NCI-H1417 (cell line): ENCODE results near the gene FAHD1.
"Not testable (repeated sequence)": the region's sequence is repeated elsewhere in the genome, so short reads cannot be mapped to it uniquely, and the experiment has no call there.

Experiments used
- DNase-seq, 3 experiments: peaks; one replicate each; lab custom pipeline; 2025; lab: John Stamatoyannopoulos, UW

The FAHD1 gene

GRCh38 chr16:1789643-1790045 is 37.4 kb upstream of the FAHD1 start:
- DNase-seq, result no peak

DNA sequence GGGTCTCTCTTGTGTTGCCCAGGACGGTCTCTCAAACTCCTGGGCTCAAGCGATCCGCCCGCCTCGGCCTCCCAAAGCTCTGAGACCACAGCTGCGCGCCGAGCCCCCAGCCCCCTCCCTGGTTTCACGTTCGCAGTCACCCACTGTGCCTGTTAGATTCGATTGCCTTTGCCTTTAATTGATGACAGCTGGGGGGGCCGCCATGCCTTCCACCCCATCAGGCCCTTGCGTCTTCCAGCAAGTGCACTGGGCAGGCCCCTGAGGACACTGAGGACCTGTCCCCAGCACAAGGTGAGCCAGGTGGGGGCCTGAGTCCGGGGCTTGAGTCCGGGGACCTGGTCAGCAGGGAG is 36.8 kb upstream of the FAHD1 start:
- DNase-seq, result no peak

DNA sequence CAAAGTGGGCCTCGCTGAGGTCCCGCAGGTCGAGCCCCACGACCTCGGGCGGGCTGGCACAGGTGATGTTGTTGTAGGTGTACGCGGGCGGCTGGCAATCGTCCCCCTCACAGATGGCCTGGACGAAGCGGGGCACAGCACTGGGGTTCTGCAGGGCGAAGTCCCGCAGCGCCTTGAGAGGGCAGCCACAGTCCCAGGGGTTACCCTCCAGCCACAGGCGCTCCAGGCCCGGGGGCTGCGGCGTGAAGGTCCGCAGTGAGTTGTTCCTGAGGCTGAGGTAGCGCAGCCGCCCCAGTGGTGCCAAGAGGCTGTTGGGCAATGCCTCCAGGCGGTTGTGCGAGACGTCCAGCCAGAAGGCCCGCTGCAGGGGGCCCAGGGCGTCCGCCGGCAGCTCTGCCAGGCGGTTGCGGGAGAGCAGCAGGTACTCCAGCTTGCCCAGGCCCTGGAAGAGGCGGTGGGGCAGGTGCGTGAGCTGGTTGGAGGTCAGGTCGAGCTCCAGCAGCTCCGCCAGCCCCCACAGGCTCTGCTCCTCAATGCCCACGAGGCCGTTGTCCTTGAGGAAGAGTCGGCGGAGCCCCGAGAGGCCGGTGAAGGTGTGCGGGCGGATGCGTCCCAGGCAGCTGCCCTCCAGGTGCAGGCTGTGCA is 36.3 kb upstream of the FAHD1 start:
- DNase-seq, result no peak

GRCh38 chr16:1791256-1791942 is 35.6 kb upstream of the FAHD1 start:
- no peak for DNase-seq

- peak in 1 of 3 experiments; percentile 40 for DNase-seq
Measured at GRCh38 chr16:1791943-1792812, 34.8 kb upstream of the FAHD1 start.

- no peak for DNase-seq
Measured at GRCh38 chr16:1792836-1793577, 34.0 kb upstream of the FAHD1 start.

DNA sequence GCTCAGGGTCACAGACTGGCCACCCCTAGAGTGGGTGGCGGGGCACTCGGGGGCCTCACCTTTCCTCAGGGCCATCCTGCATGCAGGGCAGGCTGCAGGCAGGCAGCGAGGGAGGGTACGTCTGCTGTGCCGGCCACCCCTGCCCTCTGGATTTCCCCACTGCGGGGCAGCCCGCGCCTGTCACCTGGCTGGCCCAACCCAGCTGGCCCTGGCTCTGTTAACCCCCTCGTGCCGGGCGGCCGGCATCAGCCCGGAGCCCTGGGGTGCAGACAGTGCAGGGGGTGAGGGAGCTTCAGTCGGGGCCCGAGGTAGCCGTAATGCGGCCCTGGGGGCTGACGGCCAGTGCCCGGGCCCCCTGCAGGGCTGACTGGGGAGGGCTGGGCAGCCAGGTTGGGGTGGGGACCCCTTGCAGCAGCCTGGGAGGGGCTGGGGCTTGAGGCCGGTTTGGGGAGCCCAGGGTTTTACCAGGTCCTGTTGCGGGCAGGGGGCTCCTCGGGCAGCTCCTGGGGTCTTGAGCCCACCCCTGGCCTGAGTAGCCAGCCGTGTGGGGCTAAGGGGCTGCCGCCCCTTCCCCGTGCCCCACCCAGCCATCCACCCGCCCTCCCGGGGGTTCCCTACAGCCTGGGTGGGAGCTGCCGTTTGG is 33.3 kb upstream of the FAHD1 start, which contains the start of gene IGFALS:
Gene IGFALS, minus strand, starts transcription at position 128 of the 643 bp plus-strand sequence. Its CDS starts 53 bp downstream, at position 75.
- no peak for DNase-seq

DNA sequence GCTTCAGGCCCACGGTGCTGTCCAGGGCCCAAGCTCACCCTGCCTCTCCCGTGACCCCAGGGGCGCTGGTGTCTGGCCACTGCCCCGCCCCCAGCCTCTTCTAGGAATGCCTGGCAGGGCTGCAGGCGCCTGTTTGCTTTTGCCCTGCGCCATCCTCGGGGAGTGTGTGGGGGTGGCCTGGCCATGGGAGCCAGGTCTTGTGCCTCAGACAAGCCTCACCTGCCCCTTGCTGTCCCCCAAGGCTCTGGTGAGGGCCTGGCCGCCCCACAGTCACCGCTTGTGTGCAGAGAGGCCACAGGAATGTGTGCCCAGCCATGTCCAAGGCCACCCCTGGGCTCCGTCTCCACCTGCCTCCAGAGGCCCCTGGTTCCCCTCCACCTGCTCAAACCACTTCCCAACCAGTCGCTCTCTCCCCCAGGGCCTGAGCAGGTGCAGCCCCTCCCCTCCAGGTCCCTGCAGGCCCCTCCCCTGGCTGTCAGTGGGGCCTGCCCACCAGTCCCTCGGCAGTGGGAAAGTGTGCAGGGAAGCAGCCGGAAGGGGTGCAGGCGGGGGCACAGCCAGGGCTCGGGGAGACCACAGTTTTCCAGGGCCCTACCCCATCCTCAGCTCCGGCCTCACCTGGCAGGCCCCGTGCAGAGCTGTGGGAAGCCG is 32.7 kb upstream of the FAHD1 start:
- DNase-seq, result peak; percentile 42 to 73 (median 54)

- DNase-seq, result no peak
Measured at GRCh38 chr16:1794908-1795666, 31.9 kb upstream of the FAHD1 start.

DNA sequence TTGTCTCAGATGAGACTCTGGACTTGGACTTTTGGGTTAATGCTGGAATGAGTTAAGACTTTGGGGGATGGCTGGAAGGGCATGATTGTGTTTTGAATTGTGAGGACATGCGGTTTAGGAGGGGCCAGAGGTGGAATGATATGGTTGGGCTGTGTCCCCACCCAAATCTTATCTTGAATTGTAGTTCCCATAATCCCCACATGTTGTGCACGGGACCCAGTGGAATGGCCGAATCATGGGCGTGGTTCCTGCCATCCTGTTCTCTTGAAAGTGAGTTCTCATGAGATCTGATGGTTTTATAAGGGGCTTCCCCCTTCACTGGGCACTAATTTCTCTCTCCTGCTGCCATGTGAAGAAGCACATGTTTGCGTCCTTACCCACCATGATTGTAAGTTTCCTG is 27.7 kb upstream of the FAHD1 start:
- DNase-seq, result not testable (repeated sequence)

- DNase-seq, result no peak
Measured at GRCh38 chr16:1800701-1801100, 26.3 kb upstream of the FAHD1 start.

DNA sequence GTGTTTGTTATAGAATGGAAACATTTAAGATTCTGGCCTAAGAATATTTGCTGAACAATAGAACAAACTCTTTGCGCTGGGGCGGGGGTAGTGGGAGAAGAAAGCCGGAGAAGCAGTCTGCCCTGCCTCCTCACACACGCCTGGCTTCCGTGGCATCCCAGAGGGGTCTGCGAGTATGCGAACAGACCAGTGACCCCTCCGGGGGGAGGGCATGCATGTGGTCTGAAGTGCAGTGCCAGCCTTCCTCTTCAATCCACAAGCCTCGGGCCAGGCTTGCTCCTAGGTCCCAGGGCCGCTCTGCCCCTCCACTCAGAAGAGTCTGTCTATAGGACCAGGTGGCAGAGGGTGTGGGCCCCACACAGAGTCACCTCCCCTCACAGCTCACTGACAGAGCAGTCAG is 19.4 kb upstream of the FAHD1 start:
- DNase-seq, result no peak

DNA sequence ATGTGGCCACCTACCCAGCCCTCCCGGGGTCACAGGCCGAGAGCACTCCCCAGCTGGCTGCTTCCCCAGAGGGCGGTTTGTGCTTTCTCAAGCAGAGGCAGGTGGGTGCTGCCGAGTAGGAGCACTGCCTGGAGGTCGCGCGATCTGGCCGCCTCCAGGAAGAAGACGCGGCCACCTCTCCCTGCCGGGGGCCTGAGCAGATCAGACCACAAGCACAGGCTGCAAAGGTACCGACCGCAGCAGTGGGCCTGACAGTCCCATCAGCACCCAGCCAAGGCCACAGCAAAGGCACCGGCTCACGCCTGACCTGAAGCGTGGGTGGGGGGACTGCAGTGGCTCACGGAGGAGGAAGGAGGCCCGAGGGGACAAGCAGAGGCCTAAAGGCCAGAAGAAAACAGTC is 18.3 kb upstream of the FAHD1 start:
- DNase-seq, result no peak

DNA sequence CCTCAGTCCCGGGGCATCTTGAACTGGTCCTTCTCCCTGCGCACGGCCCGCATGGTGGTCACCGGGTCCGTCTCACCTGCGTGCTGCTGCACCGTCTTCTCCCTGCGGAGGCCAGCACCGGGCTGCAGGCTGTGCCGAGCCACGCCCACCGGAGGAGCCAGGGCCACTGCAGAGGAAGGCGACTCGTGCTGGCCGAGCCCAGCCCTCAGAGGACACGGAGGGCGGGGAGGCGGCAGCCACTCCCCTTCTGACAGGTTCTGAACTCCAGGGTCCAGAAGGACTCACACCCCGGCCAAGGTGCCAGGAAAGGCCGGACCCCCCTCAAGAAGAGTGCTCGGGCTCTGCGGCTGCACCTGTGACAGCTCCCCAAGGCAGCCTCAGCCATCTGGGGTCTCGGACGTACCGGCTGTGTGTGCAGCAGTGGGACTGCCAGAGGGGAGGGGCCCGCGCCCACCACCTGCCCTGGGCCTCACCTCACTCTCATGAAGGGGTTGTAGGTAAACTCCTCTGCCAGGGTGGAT is 17.7 kb upstream of the FAHD1 start:
- no peak for DNase-seq

DNA sequence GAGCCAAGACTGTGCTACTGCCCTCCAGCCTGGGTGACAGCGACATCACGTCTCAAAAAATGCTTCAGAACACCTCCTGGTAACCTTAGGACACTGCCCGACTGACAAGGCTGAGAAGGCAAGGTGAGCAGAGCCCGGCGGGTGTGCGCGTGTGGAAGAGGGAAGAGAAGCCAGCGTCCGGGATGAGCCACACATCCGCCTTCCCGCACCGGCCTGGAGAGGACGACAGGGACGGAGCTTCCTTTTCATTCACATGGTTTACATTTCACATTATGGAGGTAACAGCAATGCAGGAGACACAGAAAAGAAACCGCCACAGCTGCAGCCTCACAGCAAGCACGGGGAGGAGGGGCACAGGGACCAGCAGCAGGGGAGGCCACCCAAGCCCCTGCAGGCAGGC is 16.9 kb upstream of the FAHD1 start:
- DNase-seq, result no peak

DNA sequence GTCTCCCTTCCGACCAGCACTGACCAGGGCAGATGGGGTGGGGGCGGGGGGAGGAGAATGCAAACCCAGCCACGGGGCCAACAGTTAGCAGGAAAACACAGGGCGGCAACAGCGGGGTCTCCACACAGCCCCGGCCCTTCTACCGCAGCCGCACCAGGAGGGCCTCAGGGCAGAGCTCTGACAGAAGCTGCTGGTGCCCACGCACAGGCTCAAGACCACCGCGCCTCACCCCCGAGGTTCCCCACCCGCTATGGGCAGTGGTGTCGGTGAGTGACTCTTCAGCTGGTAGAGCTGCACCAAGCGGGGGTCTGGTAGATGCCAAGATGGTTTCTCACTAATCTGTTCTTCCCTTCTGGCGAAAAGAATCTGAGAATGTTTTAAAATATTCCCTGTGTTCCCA is 16.5 kb upstream of the FAHD1 start:
- DNase-seq, result no peak

DNA sequence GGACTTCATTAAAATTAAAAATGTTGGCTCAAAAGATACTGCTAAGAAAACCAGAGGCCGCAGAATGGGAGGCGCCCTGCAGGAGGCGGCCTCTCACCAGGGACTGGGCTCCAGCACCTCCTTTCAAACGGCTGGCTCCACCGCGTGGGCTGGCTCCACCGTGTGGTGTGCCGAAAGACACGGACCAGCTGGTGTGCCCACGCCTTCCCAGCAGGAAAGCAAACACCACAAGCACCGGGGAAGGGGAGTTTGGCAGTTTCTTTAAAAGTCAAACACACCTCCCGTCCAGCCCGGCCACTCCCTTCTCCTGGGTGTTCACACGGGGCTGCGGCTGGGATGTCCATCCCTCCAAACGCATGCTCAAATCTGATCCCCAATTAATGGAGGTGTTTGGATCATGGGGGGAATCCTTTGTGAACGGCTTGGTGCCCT is 14.3 kb upstream of the FAHD1 start:
- peak; percentile 77 to 89 (median 81) for DNase-seq

- DNase-seq, result no peak
Measured at GRCh38 chr16:1815461-1815860, 11.5 kb upstream of the FAHD1 start.

DNA sequence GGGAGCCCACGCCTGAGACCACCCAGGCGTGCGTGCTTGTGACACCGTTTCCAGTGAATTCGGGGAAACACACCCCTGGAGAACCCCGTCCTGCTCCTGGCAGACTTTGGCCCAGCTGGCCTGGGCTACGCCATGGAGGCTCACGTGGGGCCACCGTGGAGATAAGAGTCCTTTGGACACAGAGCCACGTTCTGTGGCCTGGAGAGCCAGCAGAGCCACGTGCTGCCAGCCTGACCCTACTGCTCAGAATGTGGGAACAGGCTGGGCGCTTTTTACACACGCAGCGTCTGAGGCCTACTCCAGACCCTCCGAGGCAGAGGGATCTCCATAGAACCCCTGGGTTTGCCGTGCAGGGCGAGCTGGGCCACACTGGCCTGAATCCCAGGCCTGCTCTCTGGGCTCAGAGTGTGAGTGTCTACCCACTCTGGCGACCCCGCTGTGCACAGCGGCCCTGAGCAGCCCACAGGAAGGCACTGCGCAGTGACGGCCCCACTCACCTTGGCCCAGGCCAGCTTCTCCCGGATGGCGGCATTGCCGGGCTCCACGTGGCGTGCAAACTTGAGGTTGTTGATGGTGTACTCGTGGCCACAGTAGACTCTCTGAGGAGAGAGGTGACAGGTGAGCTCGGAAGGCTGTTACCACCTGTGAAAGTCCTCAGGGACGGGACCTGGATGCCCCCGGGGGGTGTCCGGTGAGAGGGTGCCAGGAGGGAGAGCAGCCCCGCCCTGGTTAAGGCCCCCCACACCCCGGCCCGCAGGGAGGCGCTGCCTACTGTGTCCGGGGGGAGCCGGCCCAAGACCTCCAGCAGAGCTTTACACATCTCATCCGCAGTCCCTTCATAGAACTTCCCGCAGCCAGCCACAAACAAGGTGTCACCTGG is 10.4 kb upstream of the FAHD1 start:
- no peak for DNase-seq
